ENCODE measurements around the gene ADK.

DNA sequence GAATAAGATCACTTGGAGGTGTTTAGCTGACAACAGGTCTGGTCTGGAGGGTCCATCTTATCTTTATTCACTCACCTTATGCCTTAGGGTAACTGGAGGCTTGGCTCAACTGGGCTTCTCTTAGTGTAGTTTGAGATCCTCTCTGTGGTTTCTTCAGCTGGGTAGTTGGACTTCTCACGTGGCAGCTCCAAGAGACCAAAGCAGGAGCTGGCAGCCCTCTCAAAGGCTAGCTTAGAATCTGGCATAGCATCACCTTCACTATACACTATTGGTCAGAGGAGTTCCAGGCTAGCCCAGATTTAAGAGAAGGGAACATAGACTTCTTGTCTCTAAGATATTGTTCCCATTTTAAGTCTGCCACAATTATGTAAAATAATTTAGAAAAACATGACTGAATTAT lies 16.4 kb downstream of the ADK start:
- TF ChIP-seq CTCF (conservative IDR thresholded peaks at IDR 0.05; ENCODE audit: low read length) (no peak), EZH2phosphoT487 (IDR thresholded peaks at IDR 0.05; ENCODE audit: borderline replicate concordance) (no peak)

Data from Loucy (cell line).